Hepatocyte (in vitro differentiated cells): ENCODE data around the gene SCLT1. TPM values are rescaled to one million over a fixed set of nuclear protein-coding genes. Genes with fewer than 3 reads are reported as not detected.

Source experiments
- DNase-seq: peaks from one replicate; pipeline ENCODE4 v3.0.0-alpha.2; 2016; ENCODE audit warnings: low spot score
- H2AFZ ChIP-seq: fragments of 200-600 bp; sonication (generic); 2 replicates; pipeline ENCODE4 v1.6.0; 2016; ENCODE audit warnings: antibody characterized with exemption, mild to moderate bottlenecking
- H3K27ac ChIP-seq: fragments of 200-600 bp; sonication (generic); 2 replicates; pipeline ENCODE4 v1.5.1; 2016; ENCODE audit warnings: mild to moderate bottlenecking
- H3K27me3 ChIP-seq: fragments of 200-600 bp; sonication (generic); 2 replicates; pipeline ENCODE4 v1.6.1; 2016
- H3K36me3 ChIP-seq: fragments of 200-600 bp; sonication (generic); replicated peaks from 2 replicates; pipeline ENCODE4 v1.5.1; 2016; ENCODE audit warnings: low read depth; ENCODE audit not compliant: insufficient read depth
- H3K4me1 ChIP-seq: fragments of 200-600 bp; sonication (generic); 2 replicates; pipeline ENCODE4 v1.5.1; 2016; ENCODE audit warnings: mild to moderate bottlenecking, moderate library complexity; ENCODE audit not compliant: insufficient read depth
- H3K4me2 ChIP-seq: fragments of 200-600 bp; sonication (generic); 2 replicates; pipeline ENCODE4 v1.6.0; 2016
- H3K4me3 ChIP-seq: fragments of 200-600 bp; sonication (generic); 2 replicates; pipeline ENCODE4 v1.5.1; 2016; ENCODE audit warnings: mild to moderate bottlenecking
- H3K79me2 ChIP-seq: fragments of 200-600 bp; sonication (generic); 2 replicates; pipeline ENCODE4 v1.6.0; 2017; ENCODE audit warnings: mild to moderate bottlenecking
- H3K9me2 ChIP-seq: fragments of 200-600 bp; sonication (generic); replicated peaks from 2 replicates; pipeline ENCODE4 v1.6.0; 2017; ENCODE audit warnings: mild to moderate bottlenecking; ENCODE audit not compliant: insufficient read depth
- H3K9me3 ChIP-seq: fragments of 200-600 bp; sonication (generic); 2 replicates; pipeline ENCODE4 v1.5.1; 2016; ENCODE audit warnings: low read depth, mild to moderate bottlenecking
- H4K20me1 ChIP-seq: fragments of 200-600 bp; sonication (generic); 2 replicates; pipeline ENCODE4 v1.6.0; 2016; ENCODE audit warnings: mild to moderate bottlenecking; ENCODE audit not compliant: insufficient read depth, poor library complexity, severe bottlenecking
- CTCF ChIP-seq: fragments of 200-600 bp; sonication (generic); IDR thresholded peaks from 2 replicates; pipeline ENCODE4 v1.5.1; 2016; ENCODE audit warnings: antibody characterized with exemption, mild to moderate bottlenecking; ENCODE audit not compliant: poor library complexity
- EZH2 ChIP-seq: fragments of 200-600 bp; sonication (generic); IDR thresholded peaks from 2 replicates; pipeline ENCODE4 v1.6.1; 2016; ENCODE audit warnings: antibody characterized with exemption, mild to moderate bottlenecking, borderline replicate concordance
- EZH2phosphoT487 ChIP-seq: fragments of 200-600 bp; sonication (generic); IDR thresholded peaks from one replicate; pipeline ENCODE4 v1.6.1; 2018; ENCODE audit warnings: antibody characterized with exemption, mild to moderate bottlenecking, low read depth, moderate library complexity; ENCODE audit not compliant: unreplicated experiment, severe bottlenecking
- WGBS: methylation state at CpG from one replicate; pipeline ENCODE4 v1.1.6; 2016; ENCODE audit warnings: low lambda C conversion rate; ENCODE audit errors: missing lambda C conversion rate; 5-methylcytosine and 5-hydroxymethylcytosine counted together
- polyA plus RNA-seq: library from polyadenylated mRNA; unstranded; fragments of >200 nt; fragmentation: Nextera tagmentation; extraction: Ambion mirVana; gene quantifications from 2 replicates; pipeline ENCODE4 v1.2.1, GENCODE V29; 2016
- total RNA-seq: library from RNA; depleted of rRNA; stranded (reverse); fragments of >200 nt; gene quantifications from 2 replicates; pipeline ENCODE4 v1.2.3, GENCODE V29; 2014

SCLT1 gene
- total and polyA plus RNA-seq, 2 experiments from 2014 or later: 6.9 to 13.6 TPM

- Histone ChIP-seq H3K36me3 (no peaks in the 10 kb centered on the region), H3K4me2 (no peak overlapping the region), H3K4me1 (no peaks in the 10 kb centered on the region), H3K9me3 (no peaks in the 10 kb centered on the region), H3K27me3 (no peaks in the 10 kb centered on the region), H4K20me1 (no peaks in the 10 kb centered on the region), H3K79me2 (no peaks in the 10 kb centered on the region), H3K27ac (no peak overlapping the region), H3K9me2 (no peaks in the 10 kb centered on the region), H2AFZ (no peak overlapping the region), H3K4me3 (no peak overlapping the region)
- no peak for DNase-seq
- TF ChIP-seq CTCF (no peak), EZH2 (no peak), EZH2phosphoT487 (no peak)
- 92% methylated on average over 3 of the region's 3 CpGs for WGBS
Observed at GRCh38 chr4:128921954-128922353, 171.4 kb downstream of the SCLT1 start.

GRCh38 chr4:128917781-128918180 lies 175.6 kb downstream of the SCLT1 start:
- H3K4me1 ChIP-seq: no peaks in the 10 kb centered on the region

GRCh38 chr4:128916832-128917231 lies 176.5 kb downstream of the SCLT1 start:
- H3K27ac ChIP-seq: no peak overlapping the region
- H3K4me3 ChIP-seq: no peak overlapping the region
- DNase-seq: no peak
- H3K9me2 ChIP-seq: no peaks in the 10 kb centered on the region
- H3K27me3 ChIP-seq: no peaks in the 10 kb centered on the region
- H3K9me3 ChIP-seq: no peaks in the 10 kb centered on the region
- no peaks in the 10 kb centered on the region for H3K79me2 ChIP-seq
- TF ChIP-seq CTCF: no peak
- TF ChIP-seq EZH2phosphoT487: no peak
- no peak for TF ChIP-seq EZH2
- H3K4me2 ChIP-seq: no peak overlapping the region
- no peaks in the 10 kb centered on the region for H3K36me3 ChIP-seq
- no peak overlapping the region for H2AFZ ChIP-seq
- WGBS: 96% methylated on average over 6 of the region's 6 CpGs
- no peaks in the 10 kb centered on the region for H3K4me1 ChIP-seq
- no peaks in the 10 kb centered on the region for H4K20me1 ChIP-seq

More at GRCh38 chr4:128917781-128918180, 175.6 kb downstream of the SCLT1 start:
- Histone ChIP-seq H3K9me3 (no peaks in the 10 kb centered on the region), H3K27me3 (no peaks in the 10 kb centered on the region), H3K36me3 (no peaks in the 10 kb centered on the region), H3K9me2 (no peaks in the 10 kb centered on the region), H3K4me3 (no peak overlapping the region), H3K27ac (no peak overlapping the region), H3K79me2 (no peaks in the 10 kb centered on the region), H3K4me2 (no peak overlapping the region), H4K20me1 (no peaks in the 10 kb centered on the region), H2AFZ (no peak overlapping the region)
- TF ChIP-seq EZH2 (no peak), CTCF (no peak), EZH2phosphoT487 (no peak)
- DNase-seq: no peak
- 88% methylated on average over 2 of the region's 2 CpGs for WGBS

GRCh38 chr4:128915544-128915943 lies 177.8 kb downstream of the SCLT1 start:
- no peak for DNase-seq
- Histone ChIP-seq H3K4me3 (no peak overlapping the region), H4K20me1 (no peaks in the 10 kb centered on the region), H2AFZ (no peak overlapping the region), H3K9me3 (no peaks in the 10 kb centered on the region), H3K4me1 (no peaks in the 10 kb centered on the region), H3K27me3 (no peaks in the 10 kb centered on the region), H3K79me2 (no peaks in the 10 kb centered on the region), H3K27ac (no peak overlapping the region), H3K4me2 (no peak overlapping the region), H3K9me2 (no peaks in the 10 kb centered on the region), H3K36me3 (no peaks in the 10 kb centered on the region)
- TF ChIP-seq EZH2 (no peak), EZH2phosphoT487 (no peak), CTCF (no peak)
